Activated naive CD4-positive, alpha-beta T cell (primary cell): Measurements from ENCODE around the gene TMEM92.
"Not testable (repeated sequence)": the region's sequence is repeated elsewhere in the genome, so short reads cannot be mapped to it uniquely, and the experiment has no call there.

Source experiments
- DNase-seq, 4 experiments: peaks; one replicate each; lab custom pipeline; 2025; lab: John Stamatoyannopoulos, UW

The TMEM92 gene

DNA sequence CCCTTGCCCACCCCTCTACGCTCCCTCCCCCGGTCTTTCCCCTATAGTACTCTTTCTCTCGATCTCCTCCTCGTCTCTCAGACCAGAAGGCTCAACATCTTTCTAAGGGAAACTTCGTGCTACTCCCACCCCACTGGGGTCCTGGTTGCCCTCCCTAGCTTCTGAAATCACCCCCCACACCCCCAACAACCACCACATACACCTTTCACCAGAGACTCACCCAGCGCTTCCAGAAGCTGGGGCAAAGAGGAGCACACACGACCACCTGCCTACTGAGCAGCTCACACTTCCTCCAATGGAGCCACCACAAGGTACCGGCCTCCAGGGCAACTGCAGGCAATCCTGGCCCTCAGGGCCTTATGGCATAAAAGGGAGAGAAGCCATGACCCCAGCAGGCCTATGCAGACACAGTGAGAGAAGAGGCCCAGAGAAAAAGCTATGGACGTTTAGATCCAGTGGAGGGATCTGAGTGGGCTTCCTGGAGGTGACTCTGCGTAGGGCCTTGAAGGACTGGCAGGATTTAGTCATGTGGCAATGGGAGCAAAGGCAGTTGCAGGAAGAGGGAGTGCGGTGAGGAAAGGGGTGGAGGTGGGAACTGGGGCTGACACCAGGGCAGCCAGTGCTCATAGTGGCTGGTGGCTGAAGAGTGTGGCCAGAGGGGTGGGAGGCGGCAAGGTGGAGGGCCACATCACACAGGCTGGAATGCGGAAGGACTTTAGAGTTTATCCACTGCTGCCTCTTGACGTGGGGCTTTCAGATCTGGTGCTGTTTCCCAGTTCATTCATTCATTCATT, 12.1 kb upstream of the TMEM92 start:
- no peak for DNase-seq

DNA sequence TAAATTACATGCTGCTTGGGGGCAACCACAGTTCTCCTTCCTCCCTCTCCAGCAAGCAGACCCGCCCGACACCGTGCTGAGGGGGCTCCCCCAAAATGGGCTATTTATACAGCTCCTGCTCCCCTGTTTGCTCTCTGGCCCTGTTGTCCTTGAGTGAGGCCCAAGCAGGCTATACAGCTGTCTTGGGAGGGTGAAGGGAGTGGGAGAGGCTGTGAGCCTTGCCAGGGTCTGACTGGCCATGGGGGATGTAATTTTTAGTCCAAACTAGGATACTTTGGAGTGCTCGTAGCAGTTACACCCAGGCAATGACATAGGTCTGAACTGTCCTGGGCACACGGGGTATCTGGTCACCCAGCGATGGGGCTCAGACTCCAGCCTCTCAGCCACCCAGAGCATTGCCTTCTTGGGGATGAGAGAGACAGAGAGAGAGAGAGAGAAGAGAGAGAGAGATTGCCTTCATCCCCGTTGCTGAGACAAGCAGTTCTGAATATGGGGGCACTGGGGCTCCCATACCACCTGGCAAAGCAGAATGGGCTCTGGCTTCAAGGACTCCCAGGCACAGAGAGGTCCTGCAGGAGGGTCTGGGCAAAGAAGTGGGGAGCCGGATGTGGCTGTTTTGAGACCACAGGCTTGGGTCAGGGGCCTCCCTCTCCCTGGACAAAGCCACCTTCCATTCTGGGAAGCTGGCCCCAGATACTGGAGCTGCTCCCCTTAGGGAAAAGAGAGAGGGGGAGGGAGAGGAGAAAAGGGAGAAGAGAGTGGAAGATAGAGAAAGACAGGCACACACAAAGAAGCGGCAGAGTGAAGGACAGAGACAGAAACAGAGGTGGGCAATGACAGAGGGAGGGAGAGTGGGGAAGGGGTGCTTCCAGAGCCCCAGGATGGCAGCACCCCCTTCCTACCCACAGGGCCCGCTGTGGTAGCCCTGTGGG, 10.7 kb upstream of the TMEM92 start:
- DNase-seq, result no peak

DNA sequence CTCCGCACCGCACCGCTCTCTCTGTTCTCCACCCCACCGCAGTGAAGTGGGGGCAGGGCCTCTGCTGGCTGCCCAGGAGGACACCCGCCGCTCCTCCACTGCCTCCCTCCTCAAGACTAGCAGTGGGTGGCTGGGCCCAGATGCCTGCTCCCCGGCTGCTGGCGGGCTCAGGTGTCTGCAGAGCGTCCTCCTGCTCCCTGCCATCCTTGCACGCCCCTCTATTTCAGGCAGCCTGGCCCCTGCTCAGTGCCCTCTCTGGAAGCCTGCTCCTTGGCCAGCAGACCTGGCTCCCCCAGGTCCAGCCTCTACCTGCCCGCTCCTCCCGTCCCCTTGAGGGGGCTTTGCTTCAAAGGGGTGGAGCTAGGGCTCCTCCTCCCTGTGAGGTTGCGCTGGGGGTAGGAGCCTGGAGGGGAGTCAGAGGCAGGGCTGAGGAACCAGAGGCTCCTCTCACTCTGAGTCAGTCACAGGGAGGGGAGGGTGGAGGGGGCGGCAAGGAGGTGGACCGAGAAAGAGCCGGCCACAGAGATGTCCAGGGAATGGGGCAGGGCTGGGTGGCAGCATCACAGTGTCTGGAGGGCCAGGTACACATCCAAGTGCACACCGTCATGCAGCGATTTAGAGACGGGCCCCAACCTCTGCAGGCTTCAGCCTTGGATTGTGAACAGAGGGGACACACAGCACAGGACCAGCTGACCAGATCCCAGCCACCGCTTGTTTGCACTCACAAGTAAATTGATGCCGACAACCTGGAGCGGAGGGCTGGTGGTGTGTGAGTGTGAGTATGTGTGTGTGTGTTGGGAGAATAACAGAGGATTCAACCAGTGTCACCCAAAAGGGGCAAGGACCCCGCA, 9.8 kb upstream of the TMEM92 start:
- DNase-seq, result no peak

- no peak for DNase-seq
Observed at GRCh38 chr17:50265212-50265611, 9.1 kb upstream of the TMEM92 start.

GRCh38 chr17:50265690-50266315, 8.5 kb upstream of the TMEM92 start:
- DNase-seq, result no peak

DNA sequence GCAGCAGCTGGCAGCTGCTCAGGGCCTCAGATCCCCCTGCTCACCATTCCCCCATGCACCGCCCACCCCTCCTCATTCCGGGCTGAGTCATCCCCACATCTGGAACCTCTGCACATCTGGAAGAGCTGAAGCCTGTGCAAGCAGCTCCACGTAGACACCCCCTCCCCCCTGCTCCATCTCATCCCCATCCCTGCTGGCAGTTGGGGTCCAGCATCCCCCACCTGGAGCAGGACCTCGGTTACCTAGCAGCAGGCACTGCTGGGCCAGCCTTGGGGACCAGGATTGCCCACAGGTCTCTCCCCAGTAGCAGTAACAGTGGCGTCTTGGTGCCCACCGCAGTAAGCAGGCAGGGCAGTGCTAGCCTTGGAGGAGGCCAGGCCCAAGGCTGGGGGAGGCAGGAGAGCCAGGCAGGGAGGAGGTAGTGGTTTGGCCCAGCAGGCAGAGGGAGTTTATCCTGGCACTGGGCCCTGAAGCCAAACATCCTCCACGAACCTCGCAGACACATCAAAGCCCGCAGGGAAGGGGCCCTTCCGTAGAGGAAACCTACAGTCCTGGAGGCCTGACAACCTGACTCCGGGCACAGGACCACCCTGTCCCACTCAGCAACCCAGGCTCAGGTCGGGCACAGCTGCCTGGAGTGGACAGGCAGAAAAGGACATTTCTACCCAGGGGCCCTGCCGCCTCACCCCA, 7.7 kb upstream of the TMEM92 start:
- DNase-seq, result no peak

- no peak for DNase-seq
Observed at GRCh38 chr17:50267074-50267841, 7.0 kb upstream of the TMEM92 start.

GRCh38 chr17:50268026-50268425, 6.2 kb upstream of the TMEM92 start:
- DNase-seq, result no peak

- no peak for DNase-seq
Observed at GRCh38 chr17:50268743-50269275, 5.5 kb upstream of the TMEM92 start.

DNA sequence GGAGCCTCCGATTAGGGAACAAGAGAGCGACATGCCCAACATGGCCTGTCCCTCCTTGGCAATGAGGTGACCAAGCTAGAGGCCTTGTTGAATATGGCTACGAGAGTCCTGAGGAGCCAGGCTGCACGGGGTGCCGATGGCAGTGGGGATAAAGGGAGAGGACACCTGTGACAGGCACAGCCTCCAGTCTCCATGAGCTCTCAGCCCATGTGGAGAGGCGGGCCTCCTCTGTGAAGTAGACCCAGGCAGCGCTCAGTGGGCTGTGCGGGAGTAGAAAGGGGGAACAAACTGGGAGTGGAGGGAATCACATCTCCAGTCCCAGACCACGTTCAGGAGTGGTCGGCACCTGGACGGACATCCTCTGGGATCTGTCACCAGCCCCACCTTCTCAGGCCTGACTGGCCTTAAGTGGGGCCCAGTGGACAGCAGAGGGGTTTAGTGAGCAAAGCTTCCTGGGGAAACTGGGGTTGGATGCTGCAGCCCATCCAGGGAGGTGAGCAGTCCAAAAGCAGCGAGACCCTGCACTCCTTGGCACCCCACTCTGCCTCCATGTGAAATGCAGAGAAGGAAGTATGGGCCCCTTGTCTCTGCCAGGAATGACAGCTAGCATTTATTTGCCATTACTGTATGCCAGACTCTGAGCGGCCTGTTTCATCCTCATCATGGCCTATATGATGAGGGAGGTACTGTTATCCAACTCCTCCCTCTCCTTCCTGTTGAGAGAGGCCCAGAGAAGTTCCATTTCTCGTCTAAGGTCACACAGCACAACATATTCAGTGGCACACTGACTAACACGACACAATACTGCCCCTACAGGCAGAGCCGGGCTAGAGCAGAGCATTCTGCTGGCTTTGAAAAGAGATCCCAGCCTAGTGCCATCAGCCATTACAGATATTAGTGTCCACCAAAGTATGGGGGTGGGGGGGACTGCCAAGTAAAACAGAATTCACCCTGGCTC, 4.5 kb upstream of the TMEM92 start:
- DNase-seq, result peak in 3 of 4 experiments; percentile 6 to 27 (median 7)

DNA sequence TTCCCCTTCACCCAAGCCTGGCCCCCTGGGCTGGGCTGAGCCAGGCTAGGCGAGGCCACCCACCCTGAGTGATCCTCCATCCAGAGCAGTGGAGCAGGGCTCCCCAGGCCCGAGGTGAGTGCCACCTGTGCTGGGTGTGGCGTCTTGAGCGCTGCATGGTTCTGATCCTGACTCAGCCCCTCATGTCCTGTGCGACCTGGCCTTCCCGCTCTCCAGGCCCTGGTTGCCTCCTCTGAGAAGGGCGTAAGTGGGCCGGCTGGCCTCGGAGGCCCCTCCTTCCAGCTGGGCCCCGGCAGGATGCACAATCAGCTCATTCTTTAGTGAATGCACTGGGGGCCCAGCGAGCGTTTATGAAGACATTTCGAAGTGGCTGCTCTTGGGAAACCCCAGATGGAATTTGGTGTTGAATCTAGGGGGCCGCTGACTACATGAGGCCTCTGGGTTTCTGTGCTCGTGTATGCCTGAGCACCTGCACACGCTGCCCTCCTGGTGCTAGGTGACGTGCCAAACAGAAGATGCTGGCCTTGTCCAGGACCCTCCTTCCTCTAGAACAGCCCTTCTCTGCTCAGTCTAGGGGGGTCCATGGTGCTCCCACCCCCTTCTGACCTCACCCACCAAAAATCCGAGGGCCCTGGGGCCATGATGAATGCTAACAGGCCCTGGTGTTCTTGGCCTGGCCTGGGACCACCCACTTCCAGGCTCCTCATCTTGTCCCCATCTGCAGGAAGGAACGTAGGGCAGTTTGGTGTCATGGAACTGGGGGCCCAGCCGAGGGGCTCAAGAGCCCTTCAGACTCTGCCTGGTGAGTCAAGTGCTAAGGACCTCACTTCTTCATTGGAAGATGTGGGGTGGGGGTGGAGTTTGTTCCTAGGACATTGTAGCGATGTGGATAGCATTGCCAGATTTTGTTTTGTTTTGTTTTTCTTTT, 3.6 kb upstream of the TMEM92 start:
- DNase-seq, result no peak

DNA sequence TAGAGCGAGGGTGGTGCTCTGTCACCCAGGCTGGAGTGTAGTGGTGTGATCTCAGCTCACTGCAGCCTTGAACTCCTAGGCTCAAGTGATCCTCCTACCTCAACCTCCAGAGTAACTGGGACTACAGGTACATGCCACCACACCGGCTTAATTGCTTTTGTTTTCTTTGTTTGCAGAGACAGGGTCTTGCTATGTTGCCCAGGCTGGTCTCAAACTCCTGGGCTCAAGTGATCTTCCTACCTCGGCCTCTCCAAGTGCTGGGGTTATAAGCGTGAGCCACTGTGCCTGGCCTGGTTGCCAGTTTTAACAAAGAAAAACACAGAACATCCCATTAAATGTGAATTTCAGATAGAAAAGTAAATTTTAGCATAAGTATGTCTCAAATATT, 2.9 kb upstream of the TMEM92 start:
- DNase-seq, result not testable (repeated sequence)

GRCh38 chr17:50272246-50272645, 2.0 kb upstream of the TMEM92 start:
- no peak for DNase-seq

GRCh38 chr17:50272711-50273653, 1.3 kb upstream of the TMEM92 start:
- DNase-seq, result peak; percentile 11 to 55 (median 18)

GRCh38 chr17:50273654-50274040, 619 bp upstream of the TMEM92 start:
- DNase-seq, result no peak

- no peak for DNase-seq
Observed at GRCh38 chr17:50274897-50275221, 593 bp downstream of the TMEM92 start.

- no peak for DNase-seq
Observed at GRCh38 chr17:50275279-50275678, 1.0 kb downstream of the TMEM92 start.
